Activated CD4-positive, alpha-beta T cell treated with anti-CD3 and anti-CD28 coated beads, Interleukin-2, amount 10 ng/mL, durations not matched to agents 7 days and 5 days (primary cell): ENCODE results near the gene REPIN1. TPM values are rescaled to one million over a fixed set of nuclear protein-coding genes. Genes with fewer than 3 reads are reported as not detected.

ENCODE experiments used
- CTCF ChIA-PET: fragments of 350-600 bp; sonication (Branson Sonifier 250); formaldehyde crosslinking; loops from one replicate; lab custom pipeline; 2021; ENCODE audit warnings: antibody characterized with exemption; lab: Charles Lee
- POLR2A ChIA-PET: fragments of 350-600 bp; sonication (Branson Sonifier 250); formaldehyde crosslinking; loops from one replicate; lab custom pipeline; 2021; ENCODE audit warnings: antibody characterized with exemption; lab: Charles Lee
- DNase-seq: peaks from one replicate; pipeline ENCODE4 v3.0.0-alpha.2; 2020
- H3K27ac Mint-ChIP-seq: one replicate; pipeline ENCODE4 v1.8.0; 2021; ENCODE audit warnings: mild to moderate bottlenecking, moderate library complexity, mixed read lengths
- H3K27me3 Mint-ChIP-seq: one replicate; pipeline ENCODE4 v1.8.0; 2021; ENCODE audit warnings: mixed read lengths
- H3K36me3 Mint-ChIP-seq: one replicate; pipeline ENCODE4 v1.8.0; 2021; ENCODE audit warnings: low read depth, mixed read lengths
- H3K4me1 Mint-ChIP-seq: one replicate; pipeline ENCODE4 v1.8.0; 2021; ENCODE audit warnings: mixed read lengths
- H3K4me3 Mint-ChIP-seq: one replicate; pipeline ENCODE4 v1.8.0; 2021; ENCODE audit warnings: mild to moderate bottlenecking, moderate library complexity, mixed read lengths
- H3K9me3 Mint-ChIP-seq: one replicate; pipeline ENCODE4 v1.8.0; 2021; ENCODE audit warnings: mixed read lengths
- total RNA-seq, 2 experiments: library from RNA; stranded (reverse); gene quantifications; one replicate each; pipeline ENCODE4 v1.2.3, GENCODE V29; 2021

The REPIN1 gene
- total RNA-seq, 2 experiments from 2014 or later: 45.1 to 54.6 TPM

DNA sequence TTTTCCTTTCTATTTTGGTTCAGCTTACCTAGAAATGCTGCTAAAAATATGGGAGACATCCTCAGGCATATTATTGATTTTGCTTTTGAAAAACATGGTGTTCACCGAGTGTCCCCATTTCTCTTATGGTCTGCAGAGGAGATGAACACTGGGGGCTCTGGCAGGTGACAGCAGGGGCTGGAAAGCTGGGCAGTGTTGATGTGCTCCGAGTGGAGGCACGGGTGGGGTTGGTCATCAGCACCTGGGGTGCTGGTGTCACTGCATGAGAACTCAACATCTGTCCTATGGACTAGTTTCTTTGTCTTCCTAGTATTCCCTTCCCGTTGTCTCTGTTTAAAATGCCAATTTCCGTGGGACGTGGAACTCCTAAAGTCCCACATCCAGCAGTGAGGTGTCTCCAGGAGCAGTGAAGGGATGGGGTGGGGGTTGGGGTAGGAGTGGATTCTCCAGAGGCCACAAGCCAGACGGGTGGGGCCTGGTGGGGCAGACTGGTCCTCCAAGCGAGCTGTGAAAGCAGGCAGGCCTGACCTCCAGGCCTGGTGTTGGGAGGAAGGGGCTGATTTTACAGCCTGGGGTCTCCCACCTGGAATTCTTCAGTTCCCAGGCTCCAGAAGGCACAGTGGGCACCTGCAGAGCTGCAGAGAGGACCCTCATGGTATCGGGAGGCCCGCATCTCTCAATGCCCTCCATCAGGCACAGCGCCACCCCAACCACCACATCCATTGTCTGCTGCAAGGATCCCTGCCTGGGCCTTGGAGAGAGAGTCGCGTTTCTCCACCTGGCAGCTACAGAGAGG lies 35.0 kb downstream of the REPIN1 start:
- ChIA-PET CTCF (interaction anchor here (0.6 to 2.1 kb wide), 7 partner anchors 11 to 911 kb away, joined by 3 to 6 read pairs (median 4); no protein-coding TSS in a partner anchor), POLR2A (interaction anchor here (0.6 to 0.8 kb wide), 2 partner anchors 52 to 352 kb away, joined by 3 read pairs; no protein-coding TSS in a partner anchor)
- Mint-ChIP-seq H3K27me3 (no peaks in the 10 kb centered on the region), H3K27ac (peak overlapping the region; percentile 89), H3K36me3 (peaks cover 10% of the 10 kb centered on the region), H3K4me1 (peaks cover 35% of the 10 kb centered on the region), H3K4me3 (peak overlapping the region; percentile 94), H3K9me3 (no peaks in the 10 kb centered on the region)
- no peak for DNase-seq

DNA sequence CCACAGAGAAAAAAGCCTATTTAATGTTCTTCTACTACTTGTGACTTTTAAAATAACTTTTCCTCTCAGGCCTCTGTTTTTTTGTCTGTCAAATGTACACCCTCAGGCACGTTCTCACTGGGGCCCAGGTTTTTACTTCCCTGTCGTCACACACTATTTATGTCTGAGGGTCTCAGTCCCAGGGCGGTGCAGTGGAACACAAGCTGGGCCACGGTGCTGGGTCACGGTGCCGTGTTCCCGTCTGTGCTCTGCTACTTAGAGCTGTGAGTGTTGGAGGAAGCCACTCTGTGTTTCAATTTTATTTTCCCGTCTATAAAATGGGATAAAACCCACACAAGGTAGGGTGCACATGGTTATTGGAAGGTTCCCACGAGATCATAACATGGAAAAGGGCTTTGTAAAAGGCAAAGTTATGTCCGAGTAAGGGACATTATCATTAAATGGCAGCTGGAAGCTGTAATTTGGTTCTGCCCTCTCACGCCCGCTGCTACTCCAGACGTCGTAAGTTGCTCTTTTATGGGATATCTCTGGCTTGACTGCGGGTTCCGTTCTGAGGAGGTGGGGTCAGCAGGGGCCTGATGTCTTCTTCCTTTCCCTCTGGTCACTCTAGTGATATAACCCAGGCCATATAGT lies 35.7 kb downstream of the REPIN1 start:
- H3K36me3 Mint-ChIP-seq: peaks cover 17% of the 10 kb centered on the region
- H3K27me3 Mint-ChIP-seq: no peaks in the 10 kb centered on the region
- H3K4me3 Mint-ChIP-seq: peak overlapping the region; percentile 94
- CTCF ChIA-PET: interaction anchor here (0.8 to 2.1 kb wide), 7 partner anchors 11 to 82 kb away, joined by 3 to 6 read pairs (median 3); no protein-coding TSS in a partner anchor
- peak overlapping the region; percentile 89 for H3K27ac Mint-ChIP-seq
- DNase-seq: no peak
- POLR2A ChIA-PET: interaction anchor here (0.6 to 0.8 kb wide), 2 partner anchors 52 to 351 kb away, joined by 3 read pairs; no protein-coding TSS in a partner anchor
- no peaks in the 10 kb centered on the region for H3K9me3 Mint-ChIP-seq
- H3K4me1 Mint-ChIP-seq: peaks cover 38% of the 10 kb centered on the region

DNA sequence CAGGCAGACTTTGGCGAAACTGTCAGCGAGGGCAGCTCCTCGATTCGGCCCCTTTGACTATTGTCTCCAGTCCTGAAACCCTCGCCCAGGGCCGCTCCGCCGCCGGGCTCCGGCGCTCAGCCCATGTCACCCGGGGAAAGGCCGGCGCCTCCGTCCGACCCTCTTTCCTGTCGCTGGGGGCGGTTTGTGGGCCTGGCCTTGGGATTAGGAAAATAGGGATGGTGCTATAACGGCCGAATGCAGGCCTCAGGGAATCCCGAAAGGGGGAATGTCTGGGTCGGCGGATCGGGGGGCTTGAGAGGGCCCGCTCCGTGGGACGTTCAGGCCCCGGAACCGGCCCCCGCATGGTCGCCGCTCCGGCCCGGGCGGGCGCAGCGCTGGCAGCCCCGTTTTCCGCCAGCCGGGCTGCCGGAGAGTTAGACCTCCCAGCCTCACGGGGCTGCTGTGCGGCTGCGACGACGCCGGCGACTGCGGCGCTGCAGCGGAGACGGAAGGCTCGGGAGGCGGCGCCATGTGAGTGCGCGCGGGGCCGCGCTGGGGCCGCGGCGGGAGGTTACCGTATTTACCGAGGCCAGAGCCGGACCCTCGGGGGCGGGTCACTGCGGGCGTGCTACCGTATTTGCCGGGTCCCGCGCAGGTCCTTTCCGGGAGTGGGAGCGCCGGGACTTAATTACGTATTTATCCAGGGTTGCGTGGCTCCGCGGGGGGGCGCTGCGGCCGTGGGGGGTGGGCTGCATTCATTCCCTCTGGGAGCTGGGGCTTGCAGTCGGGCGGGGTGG lies 36.4 kb downstream of the REPIN1 start:
- CTCF ChIA-PET: interaction anchor here (0.8 to 3.3 kb wide), 12 partner anchors 12 to 311 kb away, joined by 3 to 16 read pairs (median 4); partner anchors contain the start of gene GIMAP1
- H3K4me3 Mint-ChIP-seq: peak overlapping the region; percentile 94

DNA sequence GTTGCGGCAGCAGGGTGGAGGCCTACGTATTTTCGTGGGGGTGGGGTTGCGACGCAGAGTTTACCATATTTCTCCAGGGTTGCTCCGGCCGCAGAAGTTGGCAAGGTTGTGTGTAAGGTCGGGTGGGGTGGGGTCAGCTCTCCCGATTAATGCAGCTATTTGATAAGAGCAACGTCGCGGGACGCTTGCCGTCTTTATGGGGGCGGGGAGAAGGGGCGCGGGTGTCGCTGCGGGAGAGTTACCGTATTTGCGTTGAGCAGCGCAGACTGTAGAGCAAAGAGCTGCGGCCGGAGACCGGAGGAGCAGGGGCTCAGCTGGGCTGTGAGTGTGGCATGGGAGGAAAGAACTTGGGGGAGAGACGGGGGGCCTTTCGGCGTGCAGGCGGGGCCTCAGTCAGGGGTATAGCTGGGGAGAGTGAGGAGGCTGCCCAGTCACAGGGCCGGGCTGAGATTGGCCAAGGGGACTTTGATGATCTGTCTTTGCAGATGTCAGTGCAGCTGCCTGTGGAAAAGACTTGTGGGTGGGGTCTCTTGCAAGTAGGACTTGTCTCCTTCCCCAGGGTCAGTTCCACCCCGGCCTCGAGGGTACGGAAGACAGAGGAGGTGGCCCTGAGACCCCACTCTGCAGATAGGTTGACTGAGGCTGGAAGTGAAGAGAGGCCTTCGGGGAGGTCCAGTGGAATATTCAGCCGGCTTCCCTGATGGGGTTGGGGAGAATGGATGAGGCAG lies 37.1 kb downstream of the REPIN1 start:
- peaks cover 25% of the 10 kb centered on the region for H3K36me3 Mint-ChIP-seq
- H3K27ac Mint-ChIP-seq: peak overlapping the region; percentile 95
- peaks cover 38% of the 10 kb centered on the region for H3K4me1 Mint-ChIP-seq
- H3K9me3 Mint-ChIP-seq: no peaks in the 10 kb centered on the region
- ChIA-PET CTCF (interaction anchor here (0.6 to 3.3 kb wide), 16 partner anchors 9 to 310 kb away, joined by 3 to 16 read pairs (median 4); partner anchors contain the start of genes GIMAP1 and GIMAP7), POLR2A (no interaction called here)
- peak overlapping the region; percentile 94 for H3K4me3 Mint-ChIP-seq
- no peaks in the 10 kb centered on the region for H3K27me3 Mint-ChIP-seq
- peak; percentile 59 for DNase-seq

More for the DNA sequence above, 36.4 kb downstream of the REPIN1 start:
- POLR2A ChIA-PET: interaction anchor here (0.8 kb wide), 1 partner anchor 351 kb away, joined by 3 read pairs; no protein-coding TSS in a partner anchor
- Mint-ChIP-seq H3K27me3 (no peaks in the 10 kb centered on the region), H3K4me1 (peaks cover 38% of the 10 kb centered on the region), H3K9me3 (no peaks in the 10 kb centered on the region), H3K27ac (peak overlapping the region; percentile 95), H3K36me3 (peaks cover 22% of the 10 kb centered on the region)
- DNase-seq: peak; percentile 79

DNA sequence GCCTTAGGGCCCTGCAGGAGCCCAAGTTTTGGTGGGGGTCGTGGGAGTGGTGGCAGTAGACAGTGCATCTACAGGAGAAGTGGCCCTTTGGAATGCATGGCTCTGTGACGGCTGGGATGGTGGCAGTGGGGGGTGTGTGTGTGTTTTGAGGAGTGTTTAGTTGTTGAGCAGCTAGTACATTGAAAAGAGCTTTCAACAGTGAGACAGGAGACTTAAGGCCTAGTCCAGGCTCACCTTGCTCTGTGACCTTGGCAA lies 37.6 kb downstream of the REPIN1 start:
- peak; percentile 15 for DNase-seq
- Mint-ChIP-seq H3K4me1 (peaks cover 38% of the 10 kb centered on the region), H3K4me3 (peak overlapping the region; percentile 94), H3K36me3 (peaks cover 28% of the 10 kb centered on the region), H3K27me3 (no peaks in the 10 kb centered on the region), H3K9me3 (no peaks in the 10 kb centered on the region), H3K27ac (peak overlapping the region; percentile 95)
- POLR2A ChIA-PET: interaction anchor here (0.7 kb wide), 1 partner anchor 454 kb away, joined by 3 read pairs; no protein-coding TSS in a partner anchor
- CTCF ChIA-PET: interaction anchor here (0.6 to 3.3 kb wide), 15 partner anchors 9 to 310 kb away, joined by 3 to 16 read pairs (median 4); partner anchors contain the start of genes GIMAP1 and GIMAP7

DNA sequence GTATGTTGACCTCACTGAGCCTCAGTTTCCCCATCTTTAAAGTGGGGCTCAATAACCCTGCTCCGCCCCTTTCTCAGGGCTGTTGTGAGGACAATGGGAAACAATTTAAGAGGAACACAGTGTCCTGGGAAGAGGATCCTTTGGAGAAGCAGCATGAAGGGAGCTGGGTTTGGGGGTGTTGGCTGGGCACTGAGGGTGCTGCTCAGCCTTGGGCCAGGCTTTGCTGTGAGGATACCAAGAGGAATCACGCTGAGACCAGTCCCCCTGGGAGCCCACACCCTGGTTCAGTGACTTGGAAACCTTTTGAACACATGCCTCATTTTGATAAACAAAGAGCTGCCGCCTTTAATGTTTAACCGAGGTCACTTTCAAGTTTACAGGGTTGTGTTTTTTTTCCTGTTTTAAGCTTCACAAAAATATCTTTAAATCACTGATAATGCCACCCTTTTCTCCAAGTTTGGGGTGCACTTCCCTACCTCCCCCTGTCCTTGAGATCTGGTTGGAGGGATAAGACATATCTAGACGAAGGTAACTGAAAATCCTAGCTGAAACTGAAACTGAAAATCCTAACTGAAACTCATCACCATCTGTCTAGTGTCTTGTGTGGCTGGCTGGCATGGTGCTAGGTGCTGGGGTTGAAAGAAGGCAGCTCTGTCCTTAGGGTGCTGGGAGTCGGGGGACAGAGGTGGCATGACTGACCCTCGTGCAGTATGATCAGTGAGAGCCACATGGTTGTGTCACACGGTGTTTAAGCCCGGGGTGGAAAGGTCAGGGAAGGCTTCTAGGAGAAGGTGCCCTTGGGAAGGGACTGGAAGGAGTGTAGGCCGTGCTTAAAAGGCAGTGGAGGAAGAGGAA lies 38.2 kb downstream of the REPIN1 start:
- CTCF ChIA-PET: interaction anchor here (0.6 to 3.3 kb wide), 11 partner anchors 12 to 108 kb away, joined by 3 to 16 read pairs (median 3); partner anchors contain the start of gene GIMAP7
- Mint-ChIP-seq H3K4me3 (peak overlapping the region; percentile 94), H3K27me3 (no peaks in the 10 kb centered on the region), H3K9me3 (no peaks in the 10 kb centered on the region), H3K4me1 (peaks cover 38% of the 10 kb centered on the region), H3K27ac (peak overlapping the region; percentile 95), H3K36me3 (peaks cover 30% of the 10 kb centered on the region)
- DNase-seq: peak; percentile 64
- POLR2A ChIA-PET: interaction anchor here (0.7 kb wide), 1 partner anchor 453 kb away, joined by 3 read pairs; no protein-coding TSS in a partner anchor

DNA sequence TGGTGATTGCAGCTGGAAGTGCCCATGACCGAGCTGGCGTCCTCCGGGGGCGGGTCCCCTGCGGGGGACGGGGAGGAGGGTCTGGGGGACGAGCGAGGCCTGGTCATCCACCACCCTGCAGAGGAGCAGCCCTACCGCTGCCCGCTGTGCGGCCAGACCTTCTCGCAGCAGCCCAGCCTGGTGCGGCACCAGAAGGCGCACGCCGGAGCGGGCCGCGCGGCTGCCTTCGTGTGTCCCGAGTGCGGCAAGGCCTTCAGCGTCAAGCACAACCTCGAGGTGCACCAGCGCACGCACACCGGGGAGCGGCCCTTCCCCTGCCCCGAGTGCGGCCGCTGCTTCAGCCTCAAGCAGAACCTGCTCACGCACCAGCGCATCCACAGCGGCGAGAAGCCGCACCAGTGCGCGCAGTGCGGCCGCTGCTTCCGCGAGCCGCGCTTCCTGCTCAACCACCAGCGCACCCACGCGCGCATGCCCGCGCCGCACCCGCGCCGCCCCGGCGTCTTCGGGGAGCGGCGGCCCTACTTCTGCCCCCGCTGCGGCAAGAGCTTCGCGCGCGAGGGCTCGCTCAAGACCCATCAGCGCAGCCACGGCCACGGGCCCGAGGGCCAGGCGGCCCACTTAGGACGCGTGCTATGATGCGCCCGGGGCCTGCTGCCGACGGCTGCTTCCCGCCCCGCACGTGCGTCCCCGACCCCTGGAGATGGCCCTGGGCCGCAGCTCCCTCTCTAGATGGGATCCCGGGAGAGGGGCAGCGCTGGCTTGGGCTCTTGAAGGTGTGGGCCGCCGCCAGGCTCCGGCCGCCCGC lies 39.2 kb downstream of the REPIN1 start:
- POLR2A ChIA-PET: no interaction called here
- CTCF ChIA-PET: interaction anchor here (0.8 to 3.3 kb wide), 7 partner anchors 11 to 107 kb away, joined by 3 to 16 read pairs (median 4); partner anchors contain the start of gene GIMAP7
- Mint-ChIP-seq H3K27me3 (no peaks in the 10 kb centered on the region), H3K27ac (no peak overlapping the region), H3K36me3 (peaks cover 32% of the 10 kb centered on the region), H3K9me3 (no peaks in the 10 kb centered on the region), H3K4me3 (no peak overlapping the region), H3K4me1 (peaks cover 36% of the 10 kb centered on the region)
- no peak for DNase-seq

DNA sequence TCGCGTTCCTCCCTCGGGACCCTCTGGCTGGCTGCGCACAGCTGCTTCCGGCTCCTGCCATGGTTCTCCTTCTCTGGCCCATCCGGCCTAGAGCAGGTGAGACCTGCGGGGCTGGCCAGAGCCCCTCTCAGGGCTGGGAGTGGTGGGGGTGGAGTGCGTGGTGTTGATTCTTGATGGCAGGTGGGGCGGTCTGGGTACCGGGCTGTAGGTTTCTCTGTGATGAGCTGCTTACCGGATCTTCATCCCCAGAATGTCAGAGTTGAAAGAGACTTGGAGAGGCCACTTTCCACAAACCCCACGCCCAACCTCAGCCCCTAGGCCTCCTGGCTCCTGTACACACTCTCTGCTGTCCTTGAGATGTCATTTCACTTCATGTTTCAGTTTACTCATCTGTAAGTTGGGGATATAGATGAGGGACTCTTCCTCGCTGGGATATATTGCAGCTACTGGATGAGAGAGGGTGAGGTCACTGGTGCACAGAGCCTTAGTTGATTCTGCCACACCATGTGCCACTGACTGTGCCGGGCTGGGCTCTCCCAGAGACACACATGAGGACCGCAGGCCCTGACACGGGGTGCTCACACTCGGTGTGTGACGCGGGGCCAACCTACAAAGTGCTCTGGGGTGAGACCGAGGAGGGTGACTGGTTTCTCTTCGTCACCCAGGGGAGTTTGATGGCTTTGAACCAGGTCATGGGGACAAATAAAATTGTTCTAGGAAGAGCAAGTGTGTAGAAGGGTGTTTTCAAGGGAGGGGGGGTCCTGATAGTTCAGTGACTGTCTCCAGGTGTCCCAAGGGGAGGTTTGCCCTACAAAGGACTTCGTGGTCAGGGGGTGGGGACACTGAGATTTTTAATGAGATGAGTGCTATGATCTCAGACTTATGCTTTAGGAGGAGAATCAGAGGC lies 40.0 kb downstream of the REPIN1 start:
- DNase-seq: no peak
- ChIA-PET POLR2A (no interaction called here), CTCF (interaction anchor here (0.6 to 3.3 kb wide), 7 partner anchors 10 to 789 kb away, joined by 3 to 16 read pairs (median 3); no protein-coding TSS in a partner anchor)
- Mint-ChIP-seq H3K27me3 (no peaks in the 10 kb centered on the region), H3K27ac (peak overlapping the region; percentile 83), H3K4me3 (peak overlapping the region; percentile 18), H3K4me1 (peaks cover 30% of the 10 kb centered on the region), H3K36me3 (peaks cover 34% of the 10 kb centered on the region), H3K9me3 (no peaks in the 10 kb centered on the region)

DNA sequence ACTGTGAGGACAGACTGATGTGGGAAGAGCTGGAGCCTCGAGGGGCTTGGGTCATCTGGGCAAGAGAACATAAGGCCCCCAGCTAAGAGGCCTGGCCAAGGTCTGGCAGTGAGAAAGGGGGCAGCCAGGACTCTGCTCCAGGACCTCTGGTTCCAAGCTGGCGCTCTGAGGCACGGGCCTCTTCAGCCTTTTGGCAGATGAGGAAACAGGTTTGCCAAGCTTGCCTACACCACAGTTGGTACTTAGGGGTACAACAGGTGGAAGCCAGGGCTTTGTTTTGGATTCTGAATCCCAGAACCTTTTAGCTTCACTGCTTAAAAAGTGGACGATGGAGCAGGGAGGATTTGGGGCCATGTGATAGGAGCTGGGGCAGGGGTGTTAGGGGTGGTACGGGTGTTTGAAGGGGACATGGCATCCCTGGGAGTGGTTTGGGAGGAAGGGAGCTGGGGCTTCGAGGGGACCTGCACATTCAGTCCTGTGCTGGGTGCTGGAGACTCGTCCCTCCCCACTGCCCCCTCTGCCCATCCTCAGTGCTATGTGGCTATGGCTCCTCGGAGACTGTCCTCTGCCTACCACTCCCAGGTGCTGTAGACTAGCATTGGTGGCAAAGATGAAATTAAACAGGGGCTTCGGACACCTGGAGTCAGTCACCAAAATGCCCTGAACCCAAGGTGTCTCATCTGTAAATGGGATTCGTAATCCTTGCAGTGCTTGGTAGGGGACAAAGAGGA lies 40.8 kb downstream of the REPIN1 start:
- H3K4me3 Mint-ChIP-seq: no peak overlapping the region
- peaks cover 35% of the 10 kb centered on the region for H3K36me3 Mint-ChIP-seq
- no peaks in the 10 kb centered on the region for H3K9me3 Mint-ChIP-seq
- H3K27me3 Mint-ChIP-seq: no peaks in the 10 kb centered on the region
- DNase-seq: no peak
- POLR2A ChIA-PET: no interaction called here
- CTCF ChIA-PET: interaction anchor here (0.6 to 1.6 kb wide), 5 partner anchors 10 to 790 kb away, joined by 3 to 4 read pairs (median 3); no protein-coding TSS in a partner anchor
- H3K27ac Mint-ChIP-seq: no peak overlapping the region
- peaks cover 23% of the 10 kb centered on the region for H3K4me1 Mint-ChIP-seq
